ENCODE results near the gene JOSD1.

JOSD1 gene

GRCh38 chr22:38741166-38741565, 40.4 kb upstream of the JOSD1 start:
- Histone ChIP-seq H3K4me3 (no peak overlapping the region), H4K20me1 (peaks cover 84 to 100% (median 100%) of the 10 kb centered on the region in 11 experiments), H3K4me2 (peak overlapping the region in 2 of 11 experiments; percentile 4 to 33; a peak in 2 of 22 replicates), H3K36me3 (peaks cover 100% of the 10 kb centered on the region in 11 experiments), H3K27ac (peak overlapping the region in 2 of 11 experiments; percentile 13 to 24; a peak in 1 of 22 replicates), H3K9ac (peak overlapping the region in 8 of 11 experiments; percentile 0 to 54 (median 27); a peak in 11 of 22 replicates), H3K4me1 (peaks cover 6 to 63% (median 57%) of the 10 kb centered on the region in 10 experiments), H3K27me3 (no peaks in the 10 kb centered on the region), H3K9me3 (replicated peaks in 1 of 11) (no peaks in the 10 kb centered on the region)
- TF ChIP-seq Cebpa-rat (IDR thresholded peaks at IDR 0.05): no peak

- no peak for TF ChIP-seq Cebpa-rat (IDR thresholded peaks at IDR 0.05)
- Histone ChIP-seq H3K4me2 (peak overlapping the region in 4 of 11 experiments; percentile 2 to 33 (median 13); a peak in 3 of 22 replicates), H4K20me1 (peaks cover 84 to 100% (median 100%) of the 10 kb centered on the region in 11 experiments)
Observed at GRCh38 chr22:38740754-38741153, 40.0 kb upstream of the JOSD1 start.

GRCh38 chr22:38740116-38740723, 39.5 kb upstream of the JOSD1 start:
- TF ChIP-seq Cebpa-rat (IDR thresholded peaks at IDR 0.05): no peak
- Histone ChIP-seq H3K4me2 (peak overlapping the region in 5 of 11 experiments; percentile 2 to 64 (median 22); a peak in 7 of 22 replicates), H3K9me3 (replicated peaks in 1 of 11) (no peaks in the 10 kb centered on the region), H4K20me1 (peaks cover 85 to 100% (median 100%) of the 10 kb centered on the region in 11 experiments), H3K4me3 (no peak overlapping the region), H3K27me3 (no peaks in the 10 kb centered on the region), H3K36me3 (peaks cover 100% of the 10 kb centered on the region in 11 experiments), H3K27ac (peak overlapping the region in 4 of 11 experiments; percentile 6 to 26 (median 22); a peak in 2 of 22 replicates), H3K9ac (peak overlapping the region in 10 of 11 experiments; percentile 0 to 54 (median 24); a peak in 13 of 22 replicates), H3K4me1 (peaks cover 14 to 73% (median 67%) of the 10 kb centered on the region in 10 experiments)

More at GRCh38 chr22:38740754-38741153, 40.0 kb upstream of the JOSD1 start:
- Histone ChIP-seq H3K27me3 (no peaks in the 10 kb centered on the region), H3K36me3 (peaks cover 100% of the 10 kb centered on the region in 11 experiments), H3K4me3 (no peak overlapping the region), H3K27ac (peak overlapping the region in 2 of 11 experiments; percentile 24 to 26; a peak in 1 of 22 replicates), H3K9ac (peak overlapping the region in 9 of 11 experiments; percentile 0 to 54 (median 26); a peak in 10 of 22 replicates), H3K4me1 (peaks cover 10 to 67% (median 61%) of the 10 kb centered on the region in 10 experiments), H3K9me3 (replicated peaks in 1 of 11) (no peaks in the 10 kb centered on the region)

GRCh38 chr22:38739300-38740055, 38.7 kb upstream of the JOSD1 start:
- Histone ChIP-seq H3K9me3 (replicated peaks in 1 of 11) (no peaks in the 10 kb centered on the region), H3K4me3 (no peak overlapping the region), H3K9ac (peak overlapping the region in 7 of 11 experiments; percentile 10 to 57 (median 34); a peak in 8 of 22 replicates), H3K4me2 (peak overlapping the region in 8 of 11 experiments; percentile 3 to 83 (median 64); a peak in 12 of 22 replicates), H4K20me1 (peaks cover 87 to 100% (median 100%) of the 10 kb centered on the region in 11 experiments), H3K27me3 (no peaks in the 10 kb centered on the region), H3K4me1 (peaks cover 14 to 80% (median 70%) of the 10 kb centered on the region in 10 experiments), H3K27ac (0 out of 22 replicates have a peak overlapping the region, but pooled peaks of 1 of the 11 experiments have one; percentile 21), H3K36me3 (peaks cover 100% of the 10 kb centered on the region in 11 experiments)
- no peak for TF ChIP-seq Cebpa-rat (IDR thresholded peaks at IDR 0.05)

- H3K36me3 ChIP-seq: peaks cover 96 to 100% (median 100%) of the 10 kb centered on the region in 11 experiments
Observed at GRCh38 chr22:38738475-38739070, 37.8 kb upstream of the JOSD1 start.

GRCh38 chr22:38737302-38738060, 36.7 kb upstream of the JOSD1 start:
- no peak for TF ChIP-seq Cebpa-rat (IDR thresholded peaks at IDR 0.05)
- Histone ChIP-seq H3K4me1 (peaks cover 19 to 93% (median 81%) of the 10 kb centered on the region in 10 experiments), H3K9me3 (replicated peaks in 1 of 11) (no peaks in the 10 kb centered on the region), H3K9ac (peak overlapping the region in 10 of 11 experiments; percentile 2 to 57 (median 36); a peak in 14 of 22 replicates), H4K20me1 (peaks cover 98 to 100% (median 100%) of the 10 kb centered on the region in 11 experiments), H3K4me3 (no peak overlapping the region; a peak in 1 of 20 replicates), H3K27me3 (no peaks in the 10 kb centered on the region), H3K4me2 (peak overlapping the region in 9 of 11 experiments; percentile 23 to 83 (median 65); a peak in 17 of 22 replicates), H3K36me3 (peaks cover 91 to 100% (median 99%) of the 10 kb centered on the region in 11 experiments), H3K27ac (peak overlapping the region in 3 of 11 experiments; percentile 9 to 32 (median 25); a peak in 4 of 22 replicates)

More at GRCh38 chr22:38738475-38739070, 37.8 kb upstream of the JOSD1 start:
- Histone ChIP-seq H3K9ac (peak overlapping the region in 10 of 11 experiments; percentile 2 to 57 (median 36); a peak in 11 of 22 replicates), H4K20me1 (peaks cover 95 to 100% (median 100%) of the 10 kb centered on the region in 11 experiments), H3K27me3 (no peaks in the 10 kb centered on the region), H3K4me3 (no peak overlapping the region), H3K9me3 (replicated peaks in 1 of 11) (no peaks in the 10 kb centered on the region), H3K4me1 (peaks cover 14 to 89% (median 79%) of the 10 kb centered on the region in 10 experiments), H3K27ac (peak overlapping the region in 3 of 11 experiments; percentile 7 to 18 (median 17); a peak in 4 of 22 replicates), H3K4me2 (peak overlapping the region in 9 of 11 experiments; percentile 23 to 83 (median 65); a peak in 16 of 22 replicates)
- no peak for TF ChIP-seq Cebpa-rat (IDR thresholded peaks at IDR 0.05)

GRCh38 chr22:38736257-38736570, 35.5 kb upstream of the JOSD1 start:
- no peaks in the 10 kb centered on the region for H3K27me3 ChIP-seq
- no peak for TF ChIP-seq Cebpa-rat (IDR thresholded peaks at IDR 0.05)
- H3K9ac ChIP-seq: peak overlapping the region in 10 of 11 experiments; percentile 2 to 51 (median 38); a peak in 10 of 22 replicates
- no peaks in the 10 kb centered on the region for H3K9me3 ChIP-seq (replicated peaks in 1 of 11)
- peak overlapping the region in 10 of 11 experiments; percentile 9 to 83 (median 64); a peak in 18 of 22 replicates for H3K4me2 ChIP-seq
- peaks cover 84 to 100% (median 99%) of the 10 kb centered on the region in 11 experiments for H3K36me3 ChIP-seq
- peak overlapping the region in 3 of 11 experiments; percentile 18 to 39 (median 23); a peak in 2 of 22 replicates for H3K27ac ChIP-seq
- peaks cover 91 to 100% (median 100%) of the 10 kb centered on the region in 11 experiments for H4K20me1 ChIP-seq
- H3K4me3 ChIP-seq: no peak overlapping the region
- H3K4me1 ChIP-seq: peaks cover 19 to 84% (median 77%) of the 10 kb centered on the region in 10 experiments

Measured in BLaER1 treated with 17β-estradiol and CSF1 and Interleukin-3, amounts not matched to agents 10 nM and 100 nM (cell line).